Measurements from ENCODE around the gene USP36. TPM values are rescaled to one million over a fixed set of nuclear protein-coding genes. Genes with fewer than 3 reads are reported as not detected.

Gene USP36
- total RNA-seq, 1 donor from 2014 or later = 71.2 TPM

GRCh38 chr17:78784352-78784751 lies 56.3 kb downstream of the USP36 start:
- Histone ChIP-seq H3K27ac (no peak overlapping the region), H3K27me3 (no peaks in the 10 kb centered on the region), H3K4me1 (peaks cover 25% of the 10 kb centered on the region), H3K4me3 (no peak overlapping the region), H3K9me3 (no peaks in the 10 kb centered on the region), H3K36me3 (no peaks in the 10 kb centered on the region)
- TF ChIP-seq POLR2A (IDR thresholded peaks at IDR 0.05) = no peak
- TF ChIP-seq CTCF (IDR thresholded peaks at IDR 0.05) = no peak
- TF ChIP-seq POLR2AphosphoS5 (IDR thresholded peaks at IDR 0.05; ENCODE audit: insufficient read depth in 1 of 2, low read depth in 1 of 2) = no peak
- intact Hi-C loops (cut with DNase I) = no loop called here
- DNase-seq (ENCODE audit: extremely low spot score in 2 of 2) = no peak

- peaks cover 20% of the 10 kb centered on the region for H3K4me1 ChIP-seq
- H3K27ac ChIP-seq = peak overlapping the region; percentile 97
- H3K9me3 ChIP-seq = no peaks in the 10 kb centered on the region
- DNase-seq (ENCODE audit: extremely low spot score in 2 of 2) = no peak
- no peak overlapping the region for H3K4me3 ChIP-seq
- TF ChIP-seq POLR2AphosphoS5 (IDR thresholded peaks at IDR 0.05; ENCODE audit: insufficient read depth in 1 of 2, low read depth in 1 of 2) = no peak
- no peak for TF ChIP-seq CTCF (IDR thresholded peaks at IDR 0.05)
- TF ChIP-seq POLR2A (IDR thresholded peaks at IDR 0.05) = no peak
- intact Hi-C loops (cut with DNase I) = no loop called here
- H3K27me3 ChIP-seq = no peaks in the 10 kb centered on the region
- H3K36me3 ChIP-seq = no peaks in the 10 kb centered on the region
Observed at GRCh38 chr17:78783711-78784324, 56.8 kb downstream of the USP36 start.

- Histone ChIP-seq H3K27ac (peak within 1 kb of the TSS; percentile 97), H3K9me3 (no peaks in the 10 kb centered on the region), H3K36me3 (no peaks in the 10 kb centered on the region), H3K27me3 (no peaks in the 10 kb centered on the region), H3K4me3 (peak within 1 kb of the TSS; percentile 69 to 95), H3K4me1 (peaks cover 22% of the 10 kb centered on the region)
- no peak for DNase-seq (ENCODE audit: extremely low spot score in 2 of 2)
- intact Hi-C loops (cut with DNase I) = no loop called here
- TF ChIP-seq POLR2A (IDR thresholded peaks at IDR 0.05) (peak in 1 of 2 donors; percentile 88), POLR2AphosphoS5 (IDR thresholded peaks at IDR 0.05; ENCODE audit: insufficient read depth in 1 of 2, low read depth in 1 of 2) (no peak)
Observed at GRCh38 chr17:78781893-78782304, 58.7 kb downstream of the USP36 start, which contains the start of gene CYTH1. Gene CYTH1 (minus strand): TSS chr17:78782273. CDS start chr17:78782223, 50 bp downstream.

- Histone ChIP-seq H3K4me3 (peak overlapping the region; percentile 69 to 95), H3K36me3 (no peaks in the 10 kb centered on the region), H3K4me1 (peaks cover 28% of the 10 kb centered on the region), H3K27me3 (no peaks in the 10 kb centered on the region), H3K9me3 (no peaks in the 10 kb centered on the region), H3K27ac (peak overlapping the region; percentile 95)
- intact Hi-C loops (cut with DNase I) = no loop called here
- TF ChIP-seq POLR2AphosphoS5 (IDR thresholded peaks at IDR 0.05; ENCODE audit: insufficient read depth in 1 of 2, low read depth in 1 of 2) = peak in 1 of 2 donors; percentile 35
- no peak for TF ChIP-seq CTCF (IDR thresholded peaks at IDR 0.05)
- no peak for DNase-seq (ENCODE audit: extremely low spot score in 2 of 2)
Observed at GRCh38 chr17:78781104-78781892, 59.3 kb downstream of the USP36 start.

- Histone ChIP-seq H3K9me3 (no peaks in the 10 kb centered on the region), H3K36me3 (no peaks in the 10 kb centered on the region), H3K27me3 (no peaks in the 10 kb centered on the region), H3K4me1 (peaks cover 32% of the 10 kb centered on the region), H3K27ac (peak overlapping the region; percentile 95), H3K4me3 (peak overlapping the region; percentile 22 to 69)
- no peak for DNase-seq (ENCODE audit: extremely low spot score in 2 of 2)
- intact Hi-C loops (cut with DNase I) = no loop called here
- TF ChIP-seq POLR2AphosphoS5 (IDR thresholded peaks at IDR 0.05; ENCODE audit: insufficient read depth in 1 of 2, low read depth in 1 of 2) = no peak
- TF ChIP-seq POLR2A (IDR thresholded peaks at IDR 0.05) = no peak
- TF ChIP-seq CTCF (IDR thresholded peaks at IDR 0.05) = no peak
Observed at GRCh38 chr17:78780335-78780734, 60.3 kb downstream of the USP36 start.

Measured in vagina (tissue), 2 donors.